ENCODE measurements around the gene SHISA6. TPM values are rescaled to one million over a fixed set of nuclear protein-coding genes. Genes with fewer than 3 reads are reported as not detected.

Gene SHISA6
- not detected in 2 replicates for total RNA-seq

DNA sequence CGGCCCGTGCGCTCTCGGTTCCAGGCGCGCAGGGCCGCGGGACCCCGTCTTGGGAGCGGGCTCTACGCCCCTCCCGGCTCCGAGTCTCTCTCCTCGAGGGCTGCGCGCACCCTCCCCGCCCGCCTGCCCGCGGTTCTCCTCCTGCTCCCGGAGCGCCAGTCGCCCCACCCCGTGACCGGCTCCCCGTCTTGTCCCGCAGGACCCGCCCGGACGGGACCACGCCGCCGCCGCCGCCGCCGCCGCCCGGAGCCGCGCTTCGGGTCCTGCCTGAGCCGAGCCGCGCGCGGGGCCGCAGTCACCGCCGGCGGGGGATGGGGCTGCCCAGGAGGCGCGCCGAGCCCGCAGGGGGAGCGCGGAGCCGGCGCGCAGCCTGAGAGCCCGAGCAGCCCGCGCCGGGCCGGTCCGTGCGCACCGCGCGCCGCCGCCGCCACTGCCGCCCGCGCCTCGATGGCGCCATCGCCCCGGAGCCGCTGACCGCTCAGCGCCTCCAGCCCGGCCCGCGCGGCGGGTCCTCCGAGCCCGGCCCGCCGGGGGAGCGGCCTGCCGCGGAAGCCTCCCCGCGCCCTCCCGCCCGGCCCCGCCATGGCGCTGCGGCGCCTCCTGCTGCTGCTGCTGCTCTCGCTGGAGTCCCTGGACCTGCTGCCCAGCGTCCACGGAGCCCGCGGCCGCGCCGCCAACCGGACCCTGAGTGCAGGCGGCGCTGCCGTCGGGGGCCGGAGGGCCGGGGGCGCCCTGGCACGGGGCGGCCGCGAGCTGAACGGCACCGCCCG lies at the start of gene SHISA6:
Gene SHISA6, plus strand, starts transcription at position 373 of the 770 bp plus-strand sequence.

DNA sequence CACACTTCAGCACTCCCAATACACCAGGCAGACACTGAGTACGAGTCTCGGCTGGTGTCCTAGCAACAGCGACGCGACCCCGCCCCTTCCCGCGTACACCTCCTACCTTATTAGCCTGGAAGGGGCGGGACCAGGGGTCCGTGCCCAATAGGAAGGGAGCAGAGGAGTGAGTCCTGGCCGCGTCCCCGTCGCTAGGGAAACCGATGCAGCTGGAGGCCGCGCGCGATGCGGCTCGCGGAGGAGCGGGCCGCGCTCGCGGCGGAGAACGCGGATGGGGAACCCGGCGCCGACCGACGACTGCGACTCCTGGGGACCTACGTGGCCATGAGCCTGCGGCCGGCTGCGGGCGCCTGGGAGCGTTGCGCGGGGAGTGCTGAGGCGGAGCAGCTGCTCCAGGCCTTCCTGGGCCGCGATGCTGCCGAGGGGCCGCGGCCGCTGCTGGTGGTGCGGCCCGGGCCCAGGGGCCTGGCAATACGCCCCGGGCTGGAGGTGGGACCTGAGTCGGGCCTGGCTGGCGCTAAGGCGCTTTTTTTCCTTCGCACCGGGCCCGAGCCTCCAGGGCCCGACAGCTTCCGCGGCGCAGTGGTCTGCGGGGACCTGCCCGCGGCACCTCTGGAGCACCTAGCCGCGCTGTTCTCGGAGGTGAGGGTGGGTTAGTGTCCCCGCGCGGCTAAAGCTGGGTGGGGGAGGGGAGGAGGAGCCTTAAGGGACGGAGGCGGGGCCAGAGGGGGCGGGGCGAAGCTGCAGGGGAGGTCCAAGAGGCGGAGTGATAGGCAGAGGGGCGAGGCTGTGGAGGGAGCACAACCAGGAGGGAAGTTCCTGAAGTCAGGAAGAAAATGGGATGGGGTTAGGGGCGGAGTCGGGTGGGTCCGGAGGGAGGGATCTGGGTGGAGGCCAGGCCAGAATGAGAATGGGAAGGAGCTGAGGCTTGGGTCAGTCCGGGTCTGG lies 357.5 kb downstream of the SHISA6 start, which contains the start of gene DNAH9:
Gene DNAH9, plus strand, starts transcription at position 197 of the 948 bp plus-strand sequence. Its CDS starts 29 bp downstream, at position 226.

Data from epithelial cell of alveolus of lung (primary cell).